Neutrophil (primary cell): Measurements from ENCODE around the gene LSP1.

Experiments used
- H3K27ac ChIP-seq: fragments of 200-600 bp; sonication (generic); 2 replicates; pipeline ENCODE4 v1.5.1; 2016; ENCODE audit warnings: mild to moderate bottlenecking, moderate library complexity
- H3K27me3 ChIP-seq: fragments of 200-600 bp; sonication (generic); 2 replicates; pipeline ENCODE4 v1.6.0; 2016; ENCODE audit warnings: mild to moderate bottlenecking
- H3K36me3 ChIP-seq: fragments of 200-600 bp; sonication (generic); 2 replicates; pipeline ENCODE4 v1.5.1; 2017
- H3K4me1 ChIP-seq, 2 experiments: fragments of 200-600 bp in 1 of 2; sonication (generic) in 1 of 2; 1 replicate in 1 of 2; 2 replicates in 1 of 2; pipeline versions ENCODE4 v1.5.1 to v1.6.1; 2013 to 2016; ENCODE audit warnings: low read depth in 1 of 2, low read length in 1 of 2, mild to moderate bottlenecking in 1 of 2, moderate library complexity in 1 of 2; ENCODE audit not compliant: control insufficient read depth in 1 of 2, insufficient read depth in 1 of 2
- H3K4me3 ChIP-seq, 2 experiments: fragments of 200-600 bp in 1 of 2; sonication (generic) in 1 of 2; 1 replicate in 1 of 2; 2 replicates in 1 of 2; pipeline ENCODE4 v1.5.1; 2013 to 2016; ENCODE audit warnings: low read depth in 1 of 2, low read length in 1 of 2, mild to moderate bottlenecking in 1 of 2, moderate library complexity in 1 of 2
- H3K9me3 ChIP-seq: fragments of 200-600 bp; sonication (generic); 2 replicates; pipeline ENCODE4 v1.5.1; 2016
- CTCF ChIP-seq: fragments of 200-600 bp; sonication (generic); IDR thresholded peaks from 2 replicates; pipeline ENCODE4 v1.5.1; 2016; ENCODE audit warnings: antibody characterized with exemption

Gene LSP1

DNA sequence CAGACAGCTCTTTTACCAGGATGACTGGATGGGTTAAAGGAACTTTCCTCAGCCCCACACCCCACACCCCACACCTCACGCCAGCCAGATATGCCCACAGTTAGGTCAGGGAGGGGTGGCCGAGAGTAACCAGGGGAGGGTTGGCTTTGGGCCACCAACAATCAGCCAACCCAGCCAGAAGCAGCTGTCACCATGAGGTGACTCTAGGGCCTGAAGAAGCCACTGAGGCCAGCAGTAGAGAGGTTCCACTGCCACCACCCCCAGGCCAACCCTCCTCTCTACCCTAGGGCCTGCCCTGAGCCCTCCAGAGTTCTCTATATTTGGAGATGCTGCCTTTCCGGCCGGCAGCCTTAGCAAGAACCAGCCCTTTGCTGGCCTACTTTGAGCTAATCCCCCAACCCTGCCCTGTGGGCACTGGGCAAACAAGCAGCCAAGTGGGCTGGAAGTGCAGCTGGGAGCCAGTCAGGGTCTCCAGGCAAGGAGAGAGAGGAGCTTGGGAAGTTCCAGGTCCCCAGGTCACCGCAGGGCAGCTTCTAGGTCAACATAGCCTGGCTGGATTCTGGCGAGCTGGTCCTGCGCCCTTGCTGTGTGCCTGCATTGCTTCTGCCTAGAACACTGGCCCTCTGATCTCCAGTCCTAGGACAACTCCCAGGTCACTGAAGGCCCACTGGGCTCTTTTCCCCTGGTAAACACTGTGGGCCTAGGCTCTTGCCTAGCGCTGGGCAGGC is 30.1 kb upstream of the LSP1 start:
- H3K9me3 ChIP-seq, result no peaks in the 10 kb centered on the region
- no peak overlapping the region for H3K4me3 ChIP-seq
- H3K27me3 ChIP-seq, result no peaks in the 10 kb centered on the region
- H3K36me3 ChIP-seq, result no peaks in the 10 kb centered on the region
- no peak for TF ChIP-seq CTCF
- H3K27ac ChIP-seq, result no peak overlapping the region
- peaks cover 26 to 31% of the 10 kb centered on the region in 2 experiments for H3K4me1 ChIP-seq

- TF ChIP-seq CTCF, result no peak
- no peak overlapping the region for H3K4me3 ChIP-seq
- H3K27ac ChIP-seq, result no peak overlapping the region
- no peaks in the 10 kb centered on the region for H3K27me3 ChIP-seq
- H3K9me3 ChIP-seq, result no peaks in the 10 kb centered on the region
- peaks cover 21 to 28% of the 10 kb centered on the region in 2 experiments for H3K4me1 ChIP-seq
- H3K36me3 ChIP-seq, result no peaks in the 10 kb centered on the region
These were observed 29.3 kb upstream of the LSP1 start for GRCh38 chr11:1823376-1824220.

GRCh38 chr11:1824221-1825038 is 28.5 kb upstream of the LSP1 start:
- H3K4me1 ChIP-seq, result peaks cover 21 to 22% of the 10 kb centered on the region in 2 experiments
- no peak for TF ChIP-seq CTCF

GRCh38 chr11:1825039-1825740 is 27.7 kb upstream of the LSP1 start:
- peak; percentile 67 for TF ChIP-seq CTCF
- Histone ChIP-seq H3K36me3 (no peaks in the 10 kb centered on the region), H3K4me1 (peaks cover 23 to 26% of the 10 kb centered on the region in 2 experiments), H3K27ac (peak overlapping the region; percentile 23), H3K9me3 (no peaks in the 10 kb centered on the region), H3K27me3 (no peaks in the 10 kb centered on the region), H3K4me3 (no peak overlapping the region)

More at GRCh38 chr11:1824221-1825038, 28.5 kb upstream of the LSP1 start:
- no peak overlapping the region for H3K4me3 ChIP-seq
- peak overlapping the region; percentile 23 for H3K27ac ChIP-seq
- no peaks in the 10 kb centered on the region for H3K9me3 ChIP-seq
- H3K27me3 ChIP-seq, result no peaks in the 10 kb centered on the region
- no peaks in the 10 kb centered on the region for H3K36me3 ChIP-seq
